Upper lobe of left lung (tissue), 4 donors: ENCODE measurements around the gene OPA3.

ENCODE experiments used
- EP300 ChIP-seq, 4 donors: sonication (generic); formaldehyde crosslinking; IDR thresholded peaks; one replicate each; pipeline ENCODE4 v1.5.1; 2017; ENCODE audit warnings: antibody characterized with exemption in 4 of 4, control low read depth in 2 of 4
- POLR2A ChIP-seq, 4 donors: fragments of 450-650 bp; IDR thresholded peaks; one replicate each; pipeline ENCODE4 v1.5.1; 2016 to 2017; ENCODE audit warnings: antibody characterized with exemption in 4 of 4, mild to moderate bottlenecking in 2 of 4

DNA sequence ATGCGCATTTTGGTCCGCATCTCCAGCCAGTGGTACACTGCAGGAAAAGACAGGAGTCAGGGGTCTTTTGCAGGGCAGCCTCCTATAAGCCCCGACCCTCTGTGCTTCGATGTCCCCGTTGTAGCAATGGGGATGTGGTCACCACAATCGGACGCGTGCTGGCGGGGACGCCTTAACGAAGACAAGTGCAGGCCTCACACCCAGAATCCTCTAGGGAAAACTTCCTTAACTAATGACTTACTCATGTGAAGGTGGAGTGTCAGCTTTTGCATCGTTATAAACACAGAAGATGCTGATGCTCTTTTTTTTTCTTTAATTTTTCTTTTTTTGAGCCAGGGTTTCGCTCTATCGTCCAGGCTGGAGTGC is 55.2 kb downstream of the OPA3 start:
- TF ChIP-seq POLR2A (IDR thresholded peaks at IDR 0.05) (no peak), EP300 (IDR thresholded peaks at IDR 0.05) (no peak)
